T-helper 17 cell (primary cell): ENCODE measurements around the gene COP1. TPM values are rescaled to one million over a fixed set of nuclear protein-coding genes. Genes with fewer than 3 reads are reported as not detected.
"Not testable (repeated sequence)": the region's sequence is repeated elsewhere in the genome, so short reads cannot be mapped to it uniquely, and the experiment has no call there.

Source experiments
- ATAC-seq: fragments of 150-1000 bp; cut with Tn5 transposase; 2 replicates; pipeline ENCODE4 v1.10.0; 2021; ENCODE audit warnings: mild to moderate bottlenecking, moderate library complexity
- DNase-seq, 3 donors: peaks; one replicate each; pipeline versions ENCODE4 v3.0.0 to v3.0.0-alpha.2; 2020 to 2021
- H3K9me3 ChIP-seq: one replicate; pipeline ENCODE4 v1.7.0; 2013; ENCODE audit warnings: low read length, mild to moderate bottlenecking; ENCODE audit not compliant: control insufficient read depth, poor library complexity, severe bottlenecking
- H3K27ac Mint-ChIP-seq: one replicate; pipeline ENCODE4 v1.8.0; 2022; ENCODE audit warnings: mild to moderate bottlenecking, moderate library complexity, mixed read lengths
- H3K27me3 Mint-ChIP-seq: one replicate; pipeline ENCODE4 v1.8.0; 2022; ENCODE audit warnings: mixed read lengths
- H3K36me3 Mint-ChIP-seq: one replicate; pipeline ENCODE4 v1.8.0; 2022; ENCODE audit warnings: low read depth, mixed read lengths
- H3K4me1 Mint-ChIP-seq: one replicate; pipeline ENCODE4 v1.8.0; 2022; ENCODE audit warnings: mild to moderate bottlenecking, mixed read lengths
- H3K4me3 Mint-ChIP-seq: one replicate; pipeline ENCODE4 v1.8.0; 2022; ENCODE audit warnings: mild to moderate bottlenecking, moderate library complexity, mixed read lengths
- total RNA-seq, 4 donors: library from RNA in 2 of 4; stranded (reverse) in 2 of 4; gene quantifications; one replicate each; pipeline ENCODE4 v1.2.3 and lab custom pipeline; 2022 to 2026

Gene COP1
- total RNA-seq, 2 donors from 2014 or later, result 43.6 to 46.4 TPM

GRCh38 chr1:176090766-176091165, 116.3 kb downstream of the COP1 start:
- H3K27me3 Mint-ChIP-seq, result no peaks in the 10 kb centered on the region
- peaks cover 6% of the 10 kb centered on the region for H3K36me3 Mint-ChIP-seq
- peak overlapping the region; percentile 37 for H3K27ac Mint-ChIP-seq
- DNase-seq (no peak), ATAC-seq (no peak)
- H3K4me1 Mint-ChIP-seq, result no peaks in the 10 kb centered on the region
- H3K4me3 Mint-ChIP-seq, result no peak overlapping the region
- no peaks in the 10 kb centered on the region for H3K9me3 ChIP-seq

- peaks cover 12% of the 10 kb centered on the region for H3K36me3 Mint-ChIP-seq
- not testable (repeated sequence) for H3K4me3 Mint-ChIP-seq, DNase-seq, H3K27ac Mint-ChIP-seq, ATAC-seq, H3K27me3 Mint-ChIP-seq, H3K4me1 Mint-ChIP-seq, H3K9me3 ChIP-seq
Observed at GRCh38 chr1:176087746-176088145, 119.3 kb downstream of the COP1 start.

DNA sequence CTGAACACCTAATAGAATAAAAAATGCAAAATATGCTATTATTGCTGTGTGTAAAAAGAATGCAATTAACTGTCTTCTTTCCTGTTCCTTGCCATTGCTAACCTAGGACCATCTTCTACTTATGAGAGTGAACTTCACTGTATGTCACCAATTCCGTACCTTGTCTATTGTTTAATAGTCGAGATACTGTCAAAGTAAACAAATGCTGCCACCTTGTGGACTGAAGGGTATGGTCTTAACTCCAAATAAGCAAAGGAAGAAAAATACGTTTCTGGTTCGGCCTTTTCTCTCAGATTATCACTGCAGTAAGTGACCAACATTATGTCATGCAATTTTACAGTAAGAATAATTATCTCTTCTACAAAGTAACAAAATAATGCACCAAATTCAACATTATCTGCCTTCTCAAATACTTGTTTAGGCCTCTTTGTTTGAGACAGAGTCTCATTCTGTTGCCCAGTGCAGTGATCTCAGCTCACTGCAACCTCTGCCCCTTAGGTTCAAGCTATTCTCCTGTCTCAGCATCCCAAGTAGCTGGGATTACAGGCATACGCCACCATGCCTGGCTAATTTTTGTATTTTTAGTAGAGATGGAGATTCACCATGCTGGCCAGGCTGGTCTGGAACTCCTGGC, 133.4 kb downstream of the COP1 start:
- Mint-ChIP-seq H3K4me1 (peaks cover 13% of the 10 kb centered on the region), H3K27ac (no peak overlapping the region), H3K36me3 (peaks cover 7% of the 10 kb centered on the region), H3K27me3 (no peaks in the 10 kb centered on the region), H3K4me3 (no peak overlapping the region)
- peak; percentile 59 for ATAC-seq
- no peaks in the 10 kb centered on the region for H3K9me3 ChIP-seq
- peak in 1 of 3 donors; percentile 9 for DNase-seq

DNA sequence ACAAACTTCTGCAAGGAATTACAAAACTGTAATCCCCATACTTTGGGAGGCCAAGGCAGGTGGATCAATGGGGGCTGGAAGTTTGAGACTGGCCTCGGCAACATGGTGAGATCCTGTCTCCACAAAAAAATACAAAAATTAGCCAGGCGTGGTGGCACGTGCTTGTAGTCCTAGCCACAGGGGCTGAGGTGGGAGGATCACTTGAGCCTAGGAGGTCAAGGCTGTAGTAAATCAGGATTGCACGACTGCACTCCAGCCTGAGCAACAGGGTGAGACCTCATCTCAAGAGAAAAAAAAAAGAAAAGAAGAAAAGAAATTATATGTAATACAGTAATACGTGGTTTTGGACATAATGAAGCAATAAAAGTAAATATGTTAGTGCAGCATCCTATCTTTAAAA, 138.2 kb downstream of the COP1 start:
- Mint-ChIP-seq H3K4me1 (peaks cover 17% of the 10 kb centered on the region), H3K27me3 (no peaks in the 10 kb centered on the region), H3K4me3 (no peak overlapping the region), H3K27ac (no peak overlapping the region), H3K36me3 (peaks cover 7% of the 10 kb centered on the region)
- H3K9me3 ChIP-seq, result no peaks in the 10 kb centered on the region
- DNase-seq (no peak), ATAC-seq (no peak)

DNA sequence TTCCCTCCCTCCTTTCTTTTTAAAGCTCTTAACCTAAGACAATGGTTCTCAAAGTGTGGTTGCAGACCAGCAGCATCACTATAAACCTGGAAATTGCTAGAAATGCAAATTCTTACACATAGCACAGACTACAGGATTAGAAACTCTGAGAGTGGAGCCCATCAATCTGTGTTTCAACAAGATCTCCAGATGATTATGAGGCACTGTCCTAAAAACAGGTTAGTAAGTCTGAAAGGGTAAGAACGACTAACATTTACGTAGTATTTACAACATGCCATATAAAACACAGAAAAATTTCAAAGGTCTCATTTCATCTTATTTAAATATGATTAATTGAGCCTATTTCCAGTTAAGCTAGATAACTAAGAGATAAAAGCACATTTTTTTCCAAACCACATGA, 138.8 kb downstream of the COP1 start:
- H3K27ac Mint-ChIP-seq, result no peak overlapping the region
- H3K27me3 Mint-ChIP-seq, result no peaks in the 10 kb centered on the region
- peaks cover 15% of the 10 kb centered on the region for H3K4me1 Mint-ChIP-seq
- H3K9me3 ChIP-seq, result no peaks in the 10 kb centered on the region
- DNase-seq (no peak), ATAC-seq (no peak)
- no peak overlapping the region for H3K4me3 Mint-ChIP-seq
- peaks cover 7% of the 10 kb centered on the region for H3K36me3 Mint-ChIP-seq

DNA sequence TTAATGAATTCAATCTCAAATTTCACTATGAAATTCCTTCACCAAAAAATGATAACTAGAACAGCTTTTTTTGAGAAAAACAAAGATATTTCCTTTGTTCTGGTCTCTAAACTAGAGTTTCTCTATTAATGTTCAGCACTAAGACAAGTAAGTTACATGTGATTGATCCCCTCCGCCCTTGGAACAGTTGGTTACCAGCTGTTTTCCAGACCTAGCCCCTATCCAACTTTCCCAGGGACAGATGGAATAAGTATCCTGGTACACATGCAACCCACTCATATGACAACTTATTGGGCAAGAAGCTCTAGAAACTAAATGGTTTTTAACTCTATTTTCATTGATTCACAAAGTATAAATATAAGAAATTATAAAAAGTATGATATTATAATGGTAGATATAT, 140.4 kb downstream of the COP1 start:
- H3K27ac Mint-ChIP-seq, result no peak overlapping the region
- H3K27me3 Mint-ChIP-seq, result no peaks in the 10 kb centered on the region
- H3K4me1 Mint-ChIP-seq, result peaks cover 15% of the 10 kb centered on the region
- DNase-seq (no peak), ATAC-seq (no peak)
- H3K36me3 Mint-ChIP-seq, result peaks cover 7% of the 10 kb centered on the region
- H3K4me3 Mint-ChIP-seq, result no peak overlapping the region
- H3K9me3 ChIP-seq, result no peaks in the 10 kb centered on the region

GRCh38 chr1:176058686-176059085, 148.4 kb downstream of the COP1 start:
- Mint-ChIP-seq H3K36me3 (peaks cover 2% of the 10 kb centered on the region), H3K27ac (peak overlapping the region; percentile 29), H3K27me3 (no peaks in the 10 kb centered on the region), H3K4me3 (no peak overlapping the region), H3K4me1 (peaks cover 2% of the 10 kb centered on the region)
- DNase-seq (no peak), ATAC-seq (no peak)
- no peaks in the 10 kb centered on the region for H3K9me3 ChIP-seq

DNA sequence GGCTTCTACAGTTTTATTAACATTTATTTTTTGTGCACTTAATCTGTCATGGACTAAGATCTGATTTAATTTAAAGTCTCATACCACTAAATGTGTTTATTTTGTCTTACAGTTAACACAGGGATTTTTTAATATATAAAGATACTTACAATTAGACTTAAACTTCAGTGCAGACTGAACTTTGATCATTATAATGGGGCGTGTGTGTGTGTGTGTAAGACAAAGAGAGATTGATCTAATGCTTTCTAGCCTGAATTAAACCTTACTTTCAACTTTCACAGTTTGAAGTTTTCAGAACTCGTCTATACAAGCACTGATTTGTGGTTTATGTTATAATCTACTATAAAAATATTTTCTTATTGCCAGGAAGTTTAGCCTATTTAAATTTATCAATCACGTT, 150.8 kb downstream of the COP1 start:
- Mint-ChIP-seq H3K27ac (peak overlapping the region; percentile 56), H3K36me3 (peaks cover 2% of the 10 kb centered on the region), H3K27me3 (no peaks in the 10 kb centered on the region), H3K4me3 (no peak overlapping the region), H3K4me1 (peaks cover 2% of the 10 kb centered on the region)
- ATAC-seq (no peak), DNase-seq (no peak)
- no peaks in the 10 kb centered on the region for H3K9me3 ChIP-seq

DNA sequence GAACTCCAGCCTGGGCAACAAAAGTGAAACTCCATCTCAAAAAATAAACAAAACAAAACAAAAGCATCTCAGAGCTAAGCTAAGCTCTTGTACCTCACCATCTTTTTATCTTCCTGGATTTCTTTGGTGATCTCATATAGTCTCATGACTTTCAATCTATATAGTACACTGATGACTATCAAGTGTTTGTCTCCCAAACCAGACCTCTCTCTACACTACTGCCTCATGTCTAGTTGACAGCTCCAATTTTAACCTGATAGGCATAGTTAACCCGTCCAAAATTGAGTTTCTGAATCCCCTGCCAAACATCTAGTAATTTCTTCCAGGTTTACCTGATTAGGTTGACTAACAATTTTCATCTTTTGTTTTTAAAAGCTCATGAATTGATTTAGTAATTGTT, 151.7 kb downstream of the COP1 start:
- no peak for DNase-seq
- Mint-ChIP-seq H3K4me3 (no peak overlapping the region), H3K27ac (no peak overlapping the region), H3K4me1 (no peaks in the 10 kb centered on the region), H3K36me3 (peaks cover 2% of the 10 kb centered on the region), H3K27me3 (no peaks in the 10 kb centered on the region)
- ATAC-seq, result no peak
- no peaks in the 10 kb centered on the region for H3K9me3 ChIP-seq

DNA sequence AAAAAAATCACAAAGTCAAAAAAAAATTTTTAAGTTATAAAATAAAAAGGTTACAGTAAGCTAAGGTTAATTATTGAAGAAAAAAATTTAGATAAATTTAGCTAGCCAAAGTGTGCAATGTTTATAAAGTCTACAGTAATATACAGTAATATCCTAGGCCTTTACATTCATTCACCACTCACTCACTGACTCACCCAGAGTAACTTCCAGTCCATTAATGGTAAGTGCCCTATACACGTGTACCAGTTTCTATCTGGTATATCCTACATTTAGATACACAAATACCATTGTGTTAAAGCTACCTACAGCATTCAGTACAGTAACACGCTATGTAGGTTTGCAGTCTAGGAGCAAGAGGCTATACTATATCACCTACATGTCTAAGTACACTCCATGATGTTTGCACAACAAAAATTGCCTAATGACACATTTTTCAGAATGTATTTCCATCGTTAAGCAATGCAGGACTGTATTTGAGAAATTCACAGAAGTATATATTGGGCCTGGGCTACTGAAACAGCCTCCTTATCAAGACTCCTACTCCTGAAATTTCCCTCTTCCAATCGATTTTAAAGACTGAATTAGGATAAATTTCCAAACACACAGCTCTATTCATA, 155.1 kb downstream of the COP1 start:
- Mint-ChIP-seq H3K4me3 (no peak overlapping the region), H3K27me3 (no peaks in the 10 kb centered on the region), H3K36me3 (peaks cover 2% of the 10 kb centered on the region), H3K4me1 (no peaks in the 10 kb centered on the region), H3K27ac (no peak overlapping the region)
- DNase-seq (no peak), ATAC-seq (no peak)
- no peaks in the 10 kb centered on the region for H3K9me3 ChIP-seq

DNA sequence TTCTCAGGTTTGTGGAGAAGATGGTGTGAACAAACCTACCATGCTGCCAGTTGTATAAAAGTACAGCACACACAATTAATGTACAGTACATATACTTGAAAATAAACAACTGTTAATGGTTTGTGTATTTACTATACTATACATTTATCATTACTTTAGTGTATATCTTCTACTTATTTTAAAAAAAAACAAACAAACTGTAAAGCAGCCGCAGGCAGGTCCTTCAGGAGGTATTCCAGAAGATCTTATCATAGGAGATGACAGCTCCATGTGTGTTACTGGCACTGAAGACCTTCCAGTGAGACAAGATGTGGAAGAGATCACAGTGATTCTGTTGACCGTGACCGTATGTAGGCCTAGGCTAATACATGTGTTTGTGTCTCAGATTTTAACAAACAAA, 155.7 kb downstream of the COP1 start:
- Mint-ChIP-seq H3K27me3 (no peaks in the 10 kb centered on the region), H3K4me1 (no peaks in the 10 kb centered on the region), H3K36me3 (peaks cover 2% of the 10 kb centered on the region), H3K27ac (no peak overlapping the region), H3K4me3 (no peak overlapping the region)
- no peak for ATAC-seq
- H3K9me3 ChIP-seq, result no peaks in the 10 kb centered on the region
- no peak for DNase-seq

- DNase-seq (no peak), ATAC-seq (no peak)
- Mint-ChIP-seq H3K4me3 (no peak overlapping the region), H3K36me3 (no peaks in the 10 kb centered on the region), H3K27me3 (no peaks in the 10 kb centered on the region), H3K27ac (no peak overlapping the region), H3K4me1 (no peaks in the 10 kb centered on the region)
- H3K9me3 ChIP-seq, result no peaks in the 10 kb centered on the region
Observed at GRCh38 chr1:176049582-176049981, 157.5 kb downstream of the COP1 start.

GRCh38 chr1:176046926-176047325, 160.2 kb downstream of the COP1 start:
- no peak overlapping the region for H3K4me3 Mint-ChIP-seq
- peaks cover 2% of the 10 kb centered on the region for H3K4me1 Mint-ChIP-seq
- no peak for ATAC-seq
- no peaks in the 10 kb centered on the region for H3K36me3 Mint-ChIP-seq
- H3K27me3 Mint-ChIP-seq, result no peaks in the 10 kb centered on the region
- H3K27ac Mint-ChIP-seq, result no peak overlapping the region
- H3K9me3 ChIP-seq, result no peaks in the 10 kb centered on the region
- DNase-seq, result no peak

- H3K4me1 Mint-ChIP-seq, result peaks cover 2% of the 10 kb centered on the region
- no peaks in the 10 kb centered on the region for H3K9me3 ChIP-seq
- peak overlapping the region; percentile 16 for H3K27ac Mint-ChIP-seq
- H3K36me3 Mint-ChIP-seq, result peaks cover 3% of the 10 kb centered on the region
- H3K27me3 Mint-ChIP-seq, result no peaks in the 10 kb centered on the region
- H3K4me3 Mint-ChIP-seq, result no peak overlapping the region
- ATAC-seq, result no peak
- DNase-seq, result no peak
Observed at GRCh38 chr1:176043537-176043936, 163.5 kb downstream of the COP1 start.
